Uterus (tissue), 2 donors: ENCODE data around the gene ACTR3C.

Source experiments
- POLR2A ChIP-seq, 2 donors: fragments of 450-650 bp; IDR thresholded peaks; one replicate each; pipeline ENCODE4 v1.6.1; 2016; ENCODE audit warnings: antibody characterized with exemption in 2 of 2, mild to moderate bottlenecking in 1 of 2, moderate library complexity in 1 of 2
- TF ChIP-seq, protein P1 (sequence below), 4 experiments: fragments of 200-600 bp in 2 of 4; fragments of 450-650 bp in 2 of 4; sonication (generic) in 2 of 4; IDR thresholded peaks; one replicate each; pipeline ENCODE4 v1.5.1; 2016 to 2019; ENCODE audit warnings: antibody characterized with exemption in 4 of 4, mild to moderate bottlenecking in 2 of 4, moderate library complexity in 1 of 4

DNA sequence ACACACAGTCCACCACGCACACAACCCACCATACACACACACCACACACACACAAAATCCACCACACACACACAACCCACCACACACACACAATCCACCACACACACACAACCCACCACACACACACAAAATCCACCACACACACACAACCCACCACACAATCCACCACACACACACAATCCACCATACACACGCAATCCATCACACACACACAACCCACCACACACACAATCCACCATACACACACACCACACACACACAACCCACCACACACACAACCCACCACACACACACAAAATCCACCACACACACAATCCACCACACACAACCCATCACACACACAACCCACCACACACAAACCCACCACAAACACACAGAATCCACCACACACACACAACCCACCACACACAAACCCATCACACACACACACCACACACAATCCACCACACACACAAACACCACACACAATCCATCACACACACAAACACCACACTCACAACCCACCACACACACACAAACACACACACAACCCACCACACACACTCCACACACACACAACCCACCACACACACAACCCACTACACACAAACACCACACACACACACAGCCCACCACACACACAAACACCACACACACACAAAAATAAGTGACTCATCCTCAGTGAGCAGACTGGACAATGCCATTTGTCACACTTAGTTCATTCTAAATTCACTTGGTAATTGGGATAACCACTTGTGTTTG, 36.4 kb upstream of the ACTR3C start:
- TF ChIP-seq, protein P1, sequence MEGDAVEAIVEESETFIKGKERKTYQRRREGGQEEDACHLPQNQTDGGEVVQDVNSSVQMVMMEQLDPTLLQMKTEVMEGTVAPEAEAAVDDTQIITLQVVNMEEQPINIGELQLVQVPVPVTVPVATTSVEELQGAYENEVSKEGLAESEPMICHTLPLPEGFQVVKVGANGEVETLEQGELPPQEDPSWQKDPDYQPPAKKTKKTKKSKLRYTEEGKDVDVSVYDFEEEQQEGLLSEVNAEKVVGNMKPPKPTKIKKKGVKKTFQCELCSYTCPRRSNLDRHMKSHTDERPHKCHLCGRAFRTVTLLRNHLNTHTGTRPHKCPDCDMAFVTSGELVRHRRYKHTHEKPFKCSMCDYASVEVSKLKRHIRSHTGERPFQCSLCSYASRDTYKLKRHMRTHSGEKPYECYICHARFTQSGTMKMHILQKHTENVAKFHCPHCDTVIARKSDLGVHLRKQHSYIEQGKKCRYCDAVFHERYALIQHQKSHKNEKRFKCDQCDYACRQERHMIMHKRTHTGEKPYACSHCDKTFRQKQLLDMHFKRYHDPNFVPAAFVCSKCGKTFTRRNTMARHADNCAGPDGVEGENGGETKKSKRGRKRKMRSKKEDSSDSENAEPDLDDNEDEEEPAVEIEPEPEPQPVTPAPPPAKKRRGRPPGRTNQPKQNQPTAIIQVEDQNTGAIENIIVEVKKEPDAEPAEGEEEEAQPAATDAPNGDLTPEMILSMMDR (IDR thresholded peaks at IDR 0.05): no peak
- TF ChIP-seq POLR2A (IDR thresholded peaks at IDR 0.05): no peak
